ENCODE measurements around the gene PTPRK.

PTPRK gene

GRCh38 chr6:128155826-128156225, 364.6 kb downstream of the PTPRK start:
- no peak for DNase-seq (ENCODE audit: extremely low spot score)
- CTCF ChIA-PET = no interaction called here
- TF ChIP-seq PKNOX1 (IDR thresholded peaks at IDR 0.05) = no peak
- TF ChIP-seq ELF4 (IDR thresholded peaks at IDR 0.05) = no peak
- TF ChIP-seq SUZ12 (IDR thresholded peaks at IDR 0.05) = no peak
- TF ChIP-seq FOXM1 (IDR thresholded peaks at IDR 0.05; ENCODE audit: borderline replicate concordance) = no peak
- POLR2A ChIA-PET = no interaction called here

GRCh38 chr6:128152551-128152950, 367.8 kb downstream of the PTPRK start:
- ChIA-PET CTCF (no interaction called here), POLR2A (no interaction called here)
- DNase-seq (ENCODE audit: extremely low spot score) = no peak
- no peak for TF ChIP-seq FOXM1 (IDR thresholded peaks at IDR 0.05; ENCODE audit: borderline replicate concordance)
- TF ChIP-seq HDGF (IDR thresholded peaks at IDR 0.05; ENCODE audit: borderline replicate concordance) = no peak
- TF ChIP-seq SP1 (IDR thresholded peaks at IDR 0.05) = no peak
- no peak for TF ChIP-seq SUZ12 (IDR thresholded peaks at IDR 0.05)
- TF ChIP-seq TARDBP (IDR thresholded peaks at IDR 0.05) = no peak
- no peak for TF ChIP-seq NFRKB (IDR thresholded peaks at IDR 0.05)
- TF ChIP-seq ELF4 (IDR thresholded peaks at IDR 0.05) = no peak
- no peak for TF ChIP-seq PKNOX1 (IDR thresholded peaks at IDR 0.05)
- TF ChIP-seq ARNT (IDR thresholded peaks at IDR 0.05) = no peak
- TF ChIP-seq L3MBTL2 (conservative IDR thresholded peaks at IDR 0.05) = no peak
- no peak for TF ChIP-seq FOXA1 (IDR thresholded peaks at IDR 0.05)
- TF ChIP-seq CTBP1 (IDR thresholded peaks at IDR 0.05; ENCODE audit: borderline replicate concordance) = no peak
- no peak for TF ChIP-seq FOXK2 (IDR thresholded peaks at IDR 0.05)

- CTCF ChIA-PET = no interaction called here
- TF ChIP-seq NFRKB (IDR thresholded peaks at IDR 0.05) (no peak), L3MBTL2 (conservative IDR thresholded peaks at IDR 0.05) (no peak), FOXK2 (IDR thresholded peaks at IDR 0.05) (no peak), BHLHE40 (IDR thresholded peaks at IDR 0.05; ENCODE audit: borderline replicate concordance) (no peak), SUZ12 (IDR thresholded peaks at IDR 0.05) (no peak), SP1 (IDR thresholded peaks at IDR 0.05) (no peak), CTBP1 (IDR thresholded peaks at IDR 0.05; ENCODE audit: borderline replicate concordance) (no peak)
- POLR2A ChIA-PET = no interaction called here
- no peak for DNase-seq (ENCODE audit: extremely low spot score)
Measured at GRCh38 chr6:128150376-128150775, 370.0 kb downstream of the PTPRK start.

- no peak for DNase-seq (ENCODE audit: extremely low spot score)
- TF ChIP-seq L3MBTL2 (conservative IDR thresholded peaks at IDR 0.05) = no peak
- TF ChIP-seq FOXM1 (IDR thresholded peaks at IDR 0.05; ENCODE audit: borderline replicate concordance) = no peak
- TF ChIP-seq FOXK2 (IDR thresholded peaks at IDR 0.05) = no peak
- TF ChIP-seq PKNOX1 (IDR thresholded peaks at IDR 0.05) = no peak
- TF ChIP-seq CTBP1 (IDR thresholded peaks at IDR 0.05; ENCODE audit: borderline replicate concordance) = no peak
- no peak for TF ChIP-seq FOXA1 (IDR thresholded peaks at IDR 0.05)
- no peak for TF ChIP-seq LEF1 (IDR thresholded peaks at IDR 0.05; ENCODE audit: borderline replicate concordance)
- no peak for TF ChIP-seq ELF4 (IDR thresholded peaks at IDR 0.05)
- no peak for TF ChIP-seq TARDBP (IDR thresholded peaks at IDR 0.05)
- no peak for TF ChIP-seq HDGF (IDR thresholded peaks at IDR 0.05; ENCODE audit: borderline replicate concordance)
- ChIA-PET POLR2A (no interaction called here), CTCF (no interaction called here)
Measured at GRCh38 chr6:128149796-128150195, 370.6 kb downstream of the PTPRK start.

- DNase-seq (ENCODE audit: extremely low spot score) = no peak
- POLR2A ChIA-PET = no interaction called here
- TF ChIP-seq SUZ12 (IDR thresholded peaks at IDR 0.05) (no peak), BHLHE40 (IDR thresholded peaks at IDR 0.05; ENCODE audit: borderline replicate concordance) (no peak), FOXK2 (IDR thresholded peaks at IDR 0.05) (no peak), FOXM1 (IDR thresholded peaks at IDR 0.05; ENCODE audit: borderline replicate concordance) (no peak), ARNT (IDR thresholded peaks at IDR 0.05) (no peak), LEF1 (IDR thresholded peaks at IDR 0.05; ENCODE audit: borderline replicate concordance) (no peak)
- CTCF ChIA-PET = no interaction called here
Measured at GRCh38 chr6:128144320-128144719, 376.1 kb downstream of the PTPRK start.

GRCh38 chr6:128141932-128142331, 378.5 kb downstream of the PTPRK start:
- POLR2A ChIA-PET = no interaction called here
- TF ChIP-seq TARDBP (IDR thresholded peaks at IDR 0.05) (no peak), LEF1 (IDR thresholded peaks at IDR 0.05; ENCODE audit: borderline replicate concordance) (no peak), PKNOX1 (IDR thresholded peaks at IDR 0.05) (no peak), FOXM1 (IDR thresholded peaks at IDR 0.05; ENCODE audit: borderline replicate concordance) (no peak), FOXA1 (IDR thresholded peaks at IDR 0.05) (no peak), NFRKB (IDR thresholded peaks at IDR 0.05) (no peak), BHLHE40 (IDR thresholded peaks at IDR 0.05; ENCODE audit: borderline replicate concordance) (no peak), L3MBTL2 (conservative IDR thresholded peaks at IDR 0.05) (no peak), SUZ12 (IDR thresholded peaks at IDR 0.05) (no peak), HDGF (IDR thresholded peaks at IDR 0.05; ENCODE audit: borderline replicate concordance) (no peak), FOXK2 (IDR thresholded peaks at IDR 0.05) (no peak), ELF4 (IDR thresholded peaks at IDR 0.05) (no peak), ARNT (IDR thresholded peaks at IDR 0.05) (no peak), ZNF384 (IDR thresholded peaks at IDR 0.05) (no peak), CTBP1 (IDR thresholded peaks at IDR 0.05; ENCODE audit: borderline replicate concordance) (no peak), SP1 (IDR thresholded peaks at IDR 0.05) (no peak)
- CTCF ChIA-PET = no interaction called here
- DNase-seq (ENCODE audit: extremely low spot score) = no peak

Measured in HEK293T (cell line).